Left renal pelvis (tissue), 4 donors: ENCODE data around the gene RABGAP1. TPM values are rescaled to one million over a fixed set of nuclear protein-coding genes. Genes with fewer than 3 reads are reported as not detected.
A peak's percentile ranks its signal among the peaks of the same experiment; 100 is the strongest.
"Not testable (repeated sequence)": the region's sequence is repeated elsewhere in the genome, so short reads cannot be mapped to it uniquely, and the experiment has no call there.

ENCODE experiments used
- DNase-seq, 4 donors: peaks; one replicate each; pipeline ENCODE4 v3.0.0-alpha.2; 2013; ENCODE audit warnings: low read depth in 4 of 4, low spot score in 3 of 4
- polyA plus RNA-seq, 4 donors: library from polyadenylated mRNA; unstranded; fragments of 120-200 nt; gene quantifications; one replicate each; pipeline ENCODE4 v1.2.1, GENCODE V29; 2013; ENCODE audit not compliant: insufficient read length in 4 of 4

The RABGAP1 gene
- 10 to 100 TPM; 50.2 to 67.8 (median 66.7) TPM for polyA plus RNA-seq

- peak; percentile 94 to 97 (median 95) for DNase-seq
Observed at GRCh38 chr9:122940749-122941581, at the start of gene RABGAP1. Gene RABGAP1 (plus strand): TSS chr9:122941020. CDS start chr9:122957060, 16,040 bp downstream.

GRCh38 chr9:122897969-122898368 lies 42.9 kb upstream of the RABGAP1 start:
- no peak for DNase-seq

- no peak for DNase-seq
Observed at GRCh38 chr9:122900791-122901190, 40.0 kb upstream of the RABGAP1 start.

GRCh38 chr9:122904466-122904822 lies 36.4 kb upstream of the RABGAP1 start:
- peak in 2 of 4 donors; percentile 31 to 39 for DNase-seq

GRCh38 chr9:122904823-122905710 lies 35.8 kb upstream of the RABGAP1 start, which contains the start of gene RC3H2:
Gene RC3H2 (minus strand): TSS chr9:122905359. CDS start chr9:122897509, 7,850 bp downstream.
- peak; percentile 99 to 100 (median 100) for DNase-seq

GRCh38 chr9:122906122-122906521 lies 34.7 kb upstream of the RABGAP1 start:
- not testable (repeated sequence) for DNase-seq

GRCh38 chr9:122912671-122912963 lies 28.2 kb upstream of the RABGAP1 start:
- no peak for DNase-seq

GRCh38 chr9:122912964-122913673 lies 27.7 kb upstream of the RABGAP1 start, which contains the start of gene ZBTB6:
Gene ZBTB6 (minus strand): TSS chr9:122913323. CDS start chr9:122912072, 1,251 bp downstream.
- peak; percentile 67 to 77 (median 72) for DNase-seq

GRCh38 chr9:122918310-122918709 lies 22.5 kb upstream of the RABGAP1 start:
- DNase-seq, result no peak

- DNase-seq, result no peak
Observed at GRCh38 chr9:122922713-122923112, 18.1 kb upstream of the RABGAP1 start.

- no peak for DNase-seq
Observed at GRCh38 chr9:122923947-122924346, 16.9 kb upstream of the RABGAP1 start.

GRCh38 chr9:122929796-122930354 lies 10.9 kb upstream of the RABGAP1 start:
- no peak for DNase-seq

- DNase-seq, result no peak
Observed at GRCh38 chr9:122930541-122931225, 10.1 kb upstream of the RABGAP1 start.

GRCh38 chr9:122931226-122932121 lies 9.3 kb upstream of the RABGAP1 start, which contains the start of gene ZBTB26:
Gene ZBTB26 (minus strand): TSS chr9:122931512. CDS start chr9:122919934, 11,578 bp downstream.
- peak; percentile 83 to 91 (median 86) for DNase-seq

GRCh38 chr9:122936464-122936863 lies 4.4 kb upstream of the RABGAP1 start:
- DNase-seq, result no peak

- DNase-seq, result no peak
Observed at GRCh38 chr9:122936883-122937282, 3.9 kb upstream of the RABGAP1 start.

- DNase-seq, result no peak
Observed at GRCh38 chr9:122939601-122940000, 1.2 kb upstream of the RABGAP1 start.

GRCh38 chr9:122940454-122940748 lies 419 bp upstream of the RABGAP1 start:
- no peak for DNase-seq
